Measurements from ENCODE around the gene ASCC3.
"Not testable (repeated sequence)": the region's sequence is repeated elsewhere in the genome, so short reads cannot be mapped to it uniquely, and the experiment has no call there.

Gene ASCC3

GRCh38 chr6:100740439-100740838 lies 140.7 kb downstream of the ASCC3 start:
- Histone ChIP-seq H3K4me1 (ENCODE audit: insufficient read depth, low read length, poor library complexity, severe bottlenecking) (peaks cover 4% of the 10 kb centered on the region), H3K79me2 (ENCODE audit: insufficient read depth, low read length) (no peaks in the 10 kb centered on the region), H3K9me3 (ENCODE audit: insufficient read depth, low read depth, low read length) (peaks cover 11% of the 10 kb centered on the region; the same call in 1 of the 2 replicates), H3F3A (ENCODE audit: low read depth) (no peaks in the 10 kb centered on the region), H3K9me2 (replicated peaks; ENCODE audit: low read depth, low read length) (no peaks in the 10 kb centered on the region), H3K4me3 (ENCODE audit: low read length, poor library complexity, severe bottlenecking) (no peak overlapping the region), H4K20me1 (ENCODE audit: insufficient read depth, low read length, poor library complexity, severe bottlenecking) (no peaks in the 10 kb centered on the region), H3K4me2 (ENCODE audit: low read depth, low read length, poor library complexity, severe bottlenecking) (no peak overlapping the region), H3K36me3 (ENCODE audit: insufficient read depth, low read length) (peaks cover 14% of the 10 kb centered on the region; the same call in 1 of the 2 replicates), H3K9ac (ENCODE audit: low read depth, low read length, poor library complexity, severe bottlenecking) (no peak overlapping the region), H3K27me3 (ENCODE audit: insufficient read depth, low read length, poor library complexity, severe bottlenecking) (no peaks in the 10 kb centered on the region), H2AFZ (ENCODE audit: low read length) (no peak overlapping the region)
- TF ChIP-seq, protein P1, sequence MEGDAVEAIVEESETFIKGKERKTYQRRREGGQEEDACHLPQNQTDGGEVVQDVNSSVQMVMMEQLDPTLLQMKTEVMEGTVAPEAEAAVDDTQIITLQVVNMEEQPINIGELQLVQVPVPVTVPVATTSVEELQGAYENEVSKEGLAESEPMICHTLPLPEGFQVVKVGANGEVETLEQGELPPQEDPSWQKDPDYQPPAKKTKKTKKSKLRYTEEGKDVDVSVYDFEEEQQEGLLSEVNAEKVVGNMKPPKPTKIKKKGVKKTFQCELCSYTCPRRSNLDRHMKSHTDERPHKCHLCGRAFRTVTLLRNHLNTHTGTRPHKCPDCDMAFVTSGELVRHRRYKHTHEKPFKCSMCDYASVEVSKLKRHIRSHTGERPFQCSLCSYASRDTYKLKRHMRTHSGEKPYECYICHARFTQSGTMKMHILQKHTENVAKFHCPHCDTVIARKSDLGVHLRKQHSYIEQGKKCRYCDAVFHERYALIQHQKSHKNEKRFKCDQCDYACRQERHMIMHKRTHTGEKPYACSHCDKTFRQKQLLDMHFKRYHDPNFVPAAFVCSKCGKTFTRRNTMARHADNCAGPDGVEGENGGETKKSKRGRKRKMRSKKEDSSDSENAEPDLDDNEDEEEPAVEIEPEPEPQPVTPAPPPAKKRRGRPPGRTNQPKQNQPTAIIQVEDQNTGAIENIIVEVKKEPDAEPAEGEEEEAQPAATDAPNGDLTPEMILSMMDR (conservative IDR thresholded peaks at IDR 0.05; ENCODE audit: low read length), result no peak
- TF ChIP-seq EZH2phosphoT487 (IDR thresholded peaks at IDR 0.05; ENCODE audit: borderline replicate concordance), result no peak

DNA sequence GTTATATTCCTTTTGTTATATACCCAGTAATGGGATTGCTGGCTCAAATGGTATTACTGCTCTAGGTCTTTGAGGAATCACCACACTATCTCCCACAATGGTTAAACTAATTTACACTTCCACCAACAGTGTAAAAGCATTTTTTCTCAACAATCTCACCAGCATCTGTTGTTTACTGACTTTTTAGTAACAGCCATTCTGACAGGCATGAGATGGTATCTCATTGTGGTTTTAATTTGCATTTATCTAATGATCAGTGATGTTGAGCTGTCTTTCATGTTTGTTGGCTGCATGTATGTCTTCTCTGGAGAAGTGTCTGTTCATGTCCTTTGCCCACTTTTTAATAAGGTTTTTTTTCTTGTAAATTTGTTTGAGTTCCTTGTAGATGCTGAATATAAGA lies 143.4 kb downstream of the ASCC3 start:
- not testable (repeated sequence) for H3K4me2 ChIP-seq (ENCODE audit: low read depth, low read length, poor library complexity, severe bottlenecking); H3K79me2 ChIP-seq (ENCODE audit: insufficient read depth, low read length); H3K36me3 ChIP-seq (ENCODE audit: insufficient read depth, low read length); H3K9ac ChIP-seq (ENCODE audit: low read depth, low read length, poor library complexity, severe bottlenecking); H3K4me1 ChIP-seq (ENCODE audit: insufficient read depth, low read length, poor library complexity, severe bottlenecking); H4K20me1 ChIP-seq (ENCODE audit: insufficient read depth, low read length, poor library complexity, severe bottlenecking); H3K27me3 ChIP-seq (ENCODE audit: insufficient read depth, low read length, poor library complexity, severe bottlenecking); H3K9me2 ChIP-seq (replicated peaks; ENCODE audit: low read depth, low read length); H2AFZ ChIP-seq (ENCODE audit: low read length); H3K4me3 ChIP-seq (ENCODE audit: low read length, poor library complexity, severe bottlenecking); H3F3A ChIP-seq (ENCODE audit: low read depth)
- H3K9me3 ChIP-seq (ENCODE audit: insufficient read depth, low read depth, low read length), result peaks cover 11% of the 10 kb centered on the region; the same call in 1 of the 2 replicates

DNA sequence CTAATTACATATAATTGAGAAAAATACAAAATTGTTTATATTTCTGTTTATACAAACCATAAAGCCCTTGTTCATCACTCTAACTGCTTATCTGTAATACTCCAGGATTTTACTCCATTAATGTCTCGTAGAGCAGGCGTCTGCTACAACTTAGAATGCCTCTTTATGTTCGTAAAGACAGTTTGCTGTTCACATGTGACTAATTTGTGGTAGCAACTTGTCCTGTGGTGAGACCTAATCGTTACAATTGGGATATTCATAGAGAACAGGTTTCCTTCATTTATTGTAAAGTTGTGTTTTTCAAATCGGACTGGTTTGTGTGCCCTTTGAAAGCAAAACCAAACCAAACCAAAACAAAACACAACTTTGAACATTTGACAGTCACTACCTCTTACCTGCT lies 149.7 kb downstream of the ASCC3 start:
- no peak overlapping the region for H3K9ac ChIP-seq (ENCODE audit: low read depth, low read length, poor library complexity, severe bottlenecking)
- TF ChIP-seq, protein P1 (conservative IDR thresholded peaks at IDR 0.05; ENCODE audit: low read length), result no peak
- TF ChIP-seq EZH2phosphoT487 (IDR thresholded peaks at IDR 0.05; ENCODE audit: borderline replicate concordance), result no peak
- H3F3A ChIP-seq (ENCODE audit: low read depth), result no peaks in the 10 kb centered on the region; the same call in 1 of the 2 replicates
- no peaks in the 10 kb centered on the region for H4K20me1 ChIP-seq (ENCODE audit: insufficient read depth, low read length, poor library complexity, severe bottlenecking)
- H3K4me2 ChIP-seq (ENCODE audit: low read depth, low read length, poor library complexity, severe bottlenecking), result no peak overlapping the region
- H3K4me3 ChIP-seq (ENCODE audit: low read length, poor library complexity, severe bottlenecking), result no peak overlapping the region
- H3K27me3 ChIP-seq (ENCODE audit: insufficient read depth, low read length, poor library complexity, severe bottlenecking), result no peaks in the 10 kb centered on the region
- H3K36me3 ChIP-seq (ENCODE audit: insufficient read depth, low read length), result no peaks in the 10 kb centered on the region
- no peaks in the 10 kb centered on the region for H3K9me3 ChIP-seq (ENCODE audit: insufficient read depth, low read depth, low read length)
- no peak overlapping the region for H2AFZ ChIP-seq (ENCODE audit: low read length)
- no peaks in the 10 kb centered on the region for H3K79me2 ChIP-seq (ENCODE audit: insufficient read depth, low read length)
- H3K4me1 ChIP-seq (ENCODE audit: insufficient read depth, low read length, poor library complexity, severe bottlenecking), result peaks cover 4% of the 10 kb centered on the region
- no peaks in the 10 kb centered on the region for H3K9me2 ChIP-seq (replicated peaks; ENCODE audit: low read depth, low read length)

Measured in Loucy (cell line).